ENCODE results near the gene PLA2G7. TPM values are rescaled to one million over a fixed set of nuclear protein-coding genes. Genes with fewer than 3 reads are reported as not detected.

Gene PLA2G7
- total RNA-seq, 1 donor, result 0.36 TPM

DNA sequence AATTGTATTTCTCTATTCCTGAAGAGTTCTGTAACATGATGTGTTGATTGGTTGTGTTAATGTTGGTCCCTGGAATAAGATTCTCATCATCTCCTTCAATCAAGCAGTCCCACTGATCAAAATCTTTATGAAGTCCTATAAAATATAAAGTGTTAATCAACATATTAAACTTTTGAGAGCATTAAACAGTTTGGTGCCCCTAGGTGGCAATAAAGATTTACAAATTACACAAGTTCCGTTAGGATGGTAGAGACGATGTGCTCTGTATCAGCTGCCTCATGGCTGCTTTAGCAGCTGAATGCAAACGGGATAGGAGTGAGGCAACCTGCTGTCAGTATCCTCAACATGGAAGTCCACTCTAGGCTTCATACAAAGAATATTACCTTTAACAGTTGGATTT is 30.6 kb downstream of the PLA2G7 start:
- Histone ChIP-seq H3K4me2 (ENCODE audit: insufficient read depth, low read length) (no peak overlapping the region), H3K27ac (ENCODE audit: low read depth, low read length) (no peak overlapping the region), H2AFZ (ENCODE audit: low read length) (no peak overlapping the region), H3K36me3 (ENCODE audit: insufficient read depth, low read length) (no peaks in the 10 kb centered on the region), H3K27me3 (ENCODE audit: insufficient read depth, low read length) (peaks cover 3% of the 10 kb centered on the region), H3K9me3 (ENCODE audit: low read depth, low read length) (no peaks in the 10 kb centered on the region), H3K79me2 (ENCODE audit: insufficient read depth, low read length) (no peaks in the 10 kb centered on the region), H3K4me3 (ENCODE audit: insufficient read depth, low read length) (no peak overlapping the region), H3K4me1 (ENCODE audit: insufficient read depth, low read length) (no peaks in the 10 kb centered on the region), H4K20me1 (ENCODE audit: insufficient read depth, low read length) (no peaks in the 10 kb centered on the region)
- no peak for DNase-seq (ENCODE audit: insufficient read length, low spot score, missing footprints)
- TF ChIP-seq, protein P1, sequence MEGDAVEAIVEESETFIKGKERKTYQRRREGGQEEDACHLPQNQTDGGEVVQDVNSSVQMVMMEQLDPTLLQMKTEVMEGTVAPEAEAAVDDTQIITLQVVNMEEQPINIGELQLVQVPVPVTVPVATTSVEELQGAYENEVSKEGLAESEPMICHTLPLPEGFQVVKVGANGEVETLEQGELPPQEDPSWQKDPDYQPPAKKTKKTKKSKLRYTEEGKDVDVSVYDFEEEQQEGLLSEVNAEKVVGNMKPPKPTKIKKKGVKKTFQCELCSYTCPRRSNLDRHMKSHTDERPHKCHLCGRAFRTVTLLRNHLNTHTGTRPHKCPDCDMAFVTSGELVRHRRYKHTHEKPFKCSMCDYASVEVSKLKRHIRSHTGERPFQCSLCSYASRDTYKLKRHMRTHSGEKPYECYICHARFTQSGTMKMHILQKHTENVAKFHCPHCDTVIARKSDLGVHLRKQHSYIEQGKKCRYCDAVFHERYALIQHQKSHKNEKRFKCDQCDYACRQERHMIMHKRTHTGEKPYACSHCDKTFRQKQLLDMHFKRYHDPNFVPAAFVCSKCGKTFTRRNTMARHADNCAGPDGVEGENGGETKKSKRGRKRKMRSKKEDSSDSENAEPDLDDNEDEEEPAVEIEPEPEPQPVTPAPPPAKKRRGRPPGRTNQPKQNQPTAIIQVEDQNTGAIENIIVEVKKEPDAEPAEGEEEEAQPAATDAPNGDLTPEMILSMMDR (IDR thresholded peaks at IDR 0.05; ENCODE audit: extremely low read depth, low read depth, low read length), result no peak

DNA sequence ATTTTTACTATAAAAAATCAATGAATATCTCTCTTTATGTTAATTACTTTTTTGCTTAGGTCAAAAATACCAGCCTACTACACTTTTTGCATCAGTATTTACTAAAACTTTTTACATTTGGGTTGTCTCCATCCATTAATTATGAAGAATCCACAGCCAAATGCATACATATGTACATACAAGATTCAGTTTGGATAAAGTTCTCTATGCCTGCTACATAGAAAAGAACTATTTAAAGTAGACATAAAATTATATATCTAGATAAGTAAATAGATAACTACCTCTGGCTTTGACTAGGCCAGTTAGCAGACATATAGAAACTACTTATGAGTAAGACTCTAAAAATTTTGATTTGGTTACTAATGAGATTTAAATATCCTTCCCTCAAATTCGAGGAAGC is 35.2 kb downstream of the PLA2G7 start:
- Histone ChIP-seq H3K9me3 (ENCODE audit: low read depth, low read length) (no peaks in the 10 kb centered on the region), H4K20me1 (ENCODE audit: insufficient read depth, low read length) (no peaks in the 10 kb centered on the region), H3K79me2 (ENCODE audit: insufficient read depth, low read length) (no peaks in the 10 kb centered on the region), H3K27me3 (ENCODE audit: insufficient read depth, low read length) (no peaks in the 10 kb centered on the region), H3K36me3 (ENCODE audit: insufficient read depth, low read length) (no peaks in the 10 kb centered on the region), H3K4me1 (ENCODE audit: insufficient read depth, low read length) (no peaks in the 10 kb centered on the region), H2AFZ (ENCODE audit: low read length) (no peak overlapping the region), H3K4me2 (ENCODE audit: insufficient read depth, low read length) (no peak overlapping the region), H3K27ac (ENCODE audit: low read depth, low read length) (no peak overlapping the region), H3K4me3 (ENCODE audit: insufficient read depth, low read length) (no peak overlapping the region)
- no peak for DNase-seq (ENCODE audit: insufficient read length, low spot score, missing footprints)
- TF ChIP-seq, protein P1 (IDR thresholded peaks at IDR 0.05; ENCODE audit: extremely low read depth, low read depth, low read length), result no peak

DNA sequence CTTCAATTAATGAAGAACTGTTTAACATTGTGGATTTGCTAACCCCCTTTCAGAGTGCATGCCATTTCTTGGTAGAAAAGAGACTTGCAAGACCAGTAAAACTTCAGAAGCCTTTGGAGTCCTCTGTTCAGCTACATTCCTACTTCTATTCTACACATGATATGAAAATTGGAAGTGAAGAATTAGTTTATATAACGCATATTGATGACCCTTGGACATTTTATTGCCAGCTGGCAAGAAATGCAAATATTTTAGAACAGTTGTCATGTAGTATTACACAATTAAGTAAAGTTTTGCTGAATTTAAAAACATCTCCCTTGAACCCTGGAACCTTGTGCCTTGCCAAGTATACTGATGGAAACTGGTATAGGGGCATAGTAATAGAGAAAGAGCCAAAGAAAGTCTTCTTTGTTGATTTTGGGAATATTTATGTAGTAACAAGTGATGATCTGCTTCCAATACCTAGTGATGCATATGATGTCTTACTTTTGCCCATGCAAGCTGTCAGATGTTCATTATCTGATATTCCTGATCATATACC is 44.2 kb downstream of the PLA2G7 start:
- no peak overlapping the region for H3K4me3 ChIP-seq (ENCODE audit: insufficient read depth, low read length)
- TF ChIP-seq, protein P1 (IDR thresholded peaks at IDR 0.05; ENCODE audit: extremely low read depth, low read depth, low read length), result no peak
- no peaks in the 10 kb centered on the region for H3K9me3 ChIP-seq (ENCODE audit: low read depth, low read length)
- no peak for DNase-seq (ENCODE audit: insufficient read length, low spot score, missing footprints)
- no peak overlapping the region for H2AFZ ChIP-seq (ENCODE audit: low read length)
- peaks cover 2% of the 10 kb centered on the region for H3K27me3 ChIP-seq (ENCODE audit: insufficient read depth, low read length)
- H3K4me2 ChIP-seq (ENCODE audit: insufficient read depth, low read length), result no peak overlapping the region
- no peaks in the 10 kb centered on the region for H3K4me1 ChIP-seq (ENCODE audit: insufficient read depth, low read length)
- no peak overlapping the region for H3K27ac ChIP-seq (ENCODE audit: low read depth, low read length)
- H3K79me2 ChIP-seq (ENCODE audit: insufficient read depth, low read length), result no peaks in the 10 kb centered on the region
- H3K36me3 ChIP-seq (ENCODE audit: insufficient read depth, low read length), result no peaks in the 10 kb centered on the region
- no peaks in the 10 kb centered on the region for H4K20me1 ChIP-seq (ENCODE audit: insufficient read depth, low read length)

DNA sequence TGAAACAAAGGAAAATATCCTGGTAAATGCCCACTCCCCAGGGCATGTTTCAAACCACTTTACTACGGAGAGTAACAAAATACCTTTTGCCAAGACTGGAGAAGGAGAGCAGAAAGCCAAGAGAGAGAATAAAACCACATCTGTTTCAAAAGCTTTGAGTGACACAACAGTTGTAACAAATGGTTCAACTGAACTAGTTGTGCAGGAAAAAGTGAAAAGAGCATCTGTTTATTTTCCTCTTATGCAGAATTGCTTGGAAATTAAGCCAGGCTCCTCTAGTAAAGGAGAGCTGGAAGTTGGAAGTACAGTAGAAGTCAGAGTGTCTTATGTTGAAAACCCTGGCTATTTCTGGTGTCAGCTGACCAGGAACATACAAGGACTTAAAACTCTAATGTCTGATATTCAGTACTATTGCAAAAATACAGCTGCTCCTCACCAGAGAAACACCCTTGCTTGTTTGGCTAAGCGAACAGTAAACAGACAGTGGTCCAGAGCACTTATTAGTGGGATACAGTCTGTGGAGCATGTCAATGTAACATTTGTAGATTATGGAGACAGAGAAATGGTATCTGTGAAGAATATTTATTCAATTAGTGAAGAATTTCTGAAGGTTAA is 44.9 kb downstream of the PLA2G7 start:
- H3K4me1 ChIP-seq (ENCODE audit: insufficient read depth, low read length), result no peaks in the 10 kb centered on the region
- H3K36me3 ChIP-seq (ENCODE audit: insufficient read depth, low read length), result no peaks in the 10 kb centered on the region
- H3K27ac ChIP-seq (ENCODE audit: low read depth, low read length), result no peak overlapping the region
- no peak overlapping the region for H3K4me2 ChIP-seq (ENCODE audit: insufficient read depth, low read length)
- peak; percentile 13 for DNase-seq (ENCODE audit: insufficient read length, low spot score, missing footprints)
- TF ChIP-seq, protein P1 (IDR thresholded peaks at IDR 0.05; ENCODE audit: extremely low read depth, low read depth, low read length), result no peak
- H3K4me3 ChIP-seq (ENCODE audit: insufficient read depth, low read length), result no peak overlapping the region
- peaks cover 2% of the 10 kb centered on the region for H3K27me3 ChIP-seq (ENCODE audit: insufficient read depth, low read length)
- H2AFZ ChIP-seq (ENCODE audit: low read length), result no peak overlapping the region
- no peaks in the 10 kb centered on the region for H4K20me1 ChIP-seq (ENCODE audit: insufficient read depth, low read length)
- no peaks in the 10 kb centered on the region for H3K9me3 ChIP-seq (ENCODE audit: low read depth, low read length)
- no peaks in the 10 kb centered on the region for H3K79me2 ChIP-seq (ENCODE audit: insufficient read depth, low read length)

Measured in osteoblast (primary cell).